NCI-H1105 (cell line): ENCODE measurements around the gene GCM1.

Experiments
- DNase-seq: peaks from one replicate; lab custom pipeline; 2025; lab: John Stamatoyannopoulos, UW

Gene GCM1

GRCh38 chr6:53151676-53152075 lies 3.0 kb upstream of the GCM1 start:
- no peak for DNase-seq

DNA sequence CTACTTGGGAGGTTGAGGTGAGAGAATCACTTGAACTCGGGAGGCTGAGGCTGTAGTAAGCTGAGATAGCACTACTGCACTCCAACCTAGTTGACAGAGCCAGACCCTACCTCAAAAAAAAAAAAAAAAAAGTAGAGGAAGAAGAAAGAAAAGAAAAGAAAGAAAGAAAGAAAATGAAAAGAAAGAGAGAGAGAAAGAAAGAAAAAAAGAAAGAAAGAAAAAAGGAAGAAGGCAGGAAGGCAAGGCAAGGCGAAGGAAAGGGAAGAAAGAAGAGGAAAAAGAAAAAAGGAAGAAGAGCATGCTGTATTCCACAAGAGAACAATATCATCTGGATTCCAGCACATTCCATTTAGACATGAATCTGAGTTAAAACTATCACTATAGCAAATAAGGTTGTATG lies 3.8 kb downstream of the GCM1 start:
- no peak for DNase-seq

DNA sequence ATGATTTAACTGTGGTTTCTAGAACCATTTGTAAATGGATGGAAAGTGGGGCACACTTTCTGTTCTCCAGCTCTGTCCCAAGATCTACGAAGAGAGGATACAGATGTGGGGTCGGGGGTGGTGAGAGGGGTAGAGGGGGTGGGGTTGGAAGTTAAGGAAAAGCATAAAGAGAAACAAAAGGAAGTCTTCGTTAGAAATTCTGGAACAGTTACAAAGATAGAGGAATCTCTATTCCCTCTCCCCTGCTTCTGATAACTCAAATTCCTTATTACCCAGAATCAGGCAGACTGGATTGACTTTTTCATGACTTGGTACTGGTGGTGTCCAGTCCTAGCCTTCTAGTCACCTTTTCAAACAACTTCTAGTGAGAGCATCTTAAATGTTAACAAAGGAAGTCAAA lies 4.9 kb downstream of the GCM1 start:
- no peak for DNase-seq

- DNase-seq = no peak
Measured at GRCh38 chr6:53142810-53143209, 5.8 kb downstream of the GCM1 start.

GRCh38 chr6:53139841-53140413 lies 8.7 kb downstream of the GCM1 start:
- DNase-seq = no peak

DNA sequence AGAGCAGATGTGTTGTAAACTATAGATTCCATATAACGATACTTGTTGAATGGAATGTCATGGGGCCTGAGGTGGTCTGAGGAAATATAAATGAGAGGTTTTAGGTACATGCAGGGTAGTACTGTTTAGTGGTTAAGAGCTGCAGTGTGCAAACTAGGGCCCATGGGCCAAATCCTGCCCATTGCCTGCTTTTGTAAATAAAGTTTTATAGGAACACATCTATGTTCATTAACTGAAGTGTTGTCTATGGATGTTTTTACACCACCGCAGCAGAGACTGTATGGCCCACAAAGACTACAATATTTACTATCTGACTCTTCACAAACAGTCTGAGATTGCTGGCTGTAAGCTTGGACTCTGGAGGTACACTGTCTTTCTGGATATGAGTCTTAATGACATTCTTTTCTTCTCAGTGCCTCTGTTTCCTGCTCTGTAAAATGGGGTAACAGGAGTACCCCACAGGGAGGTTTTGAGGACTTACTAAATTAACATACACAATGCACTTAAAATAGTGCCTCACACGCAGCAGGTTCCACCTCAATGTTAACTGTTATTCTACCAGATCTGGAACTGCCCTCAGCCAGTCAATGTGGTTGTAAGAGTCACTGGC lies 12.5 kb downstream of the GCM1 start:
- DNase-seq = no peak

DNA sequence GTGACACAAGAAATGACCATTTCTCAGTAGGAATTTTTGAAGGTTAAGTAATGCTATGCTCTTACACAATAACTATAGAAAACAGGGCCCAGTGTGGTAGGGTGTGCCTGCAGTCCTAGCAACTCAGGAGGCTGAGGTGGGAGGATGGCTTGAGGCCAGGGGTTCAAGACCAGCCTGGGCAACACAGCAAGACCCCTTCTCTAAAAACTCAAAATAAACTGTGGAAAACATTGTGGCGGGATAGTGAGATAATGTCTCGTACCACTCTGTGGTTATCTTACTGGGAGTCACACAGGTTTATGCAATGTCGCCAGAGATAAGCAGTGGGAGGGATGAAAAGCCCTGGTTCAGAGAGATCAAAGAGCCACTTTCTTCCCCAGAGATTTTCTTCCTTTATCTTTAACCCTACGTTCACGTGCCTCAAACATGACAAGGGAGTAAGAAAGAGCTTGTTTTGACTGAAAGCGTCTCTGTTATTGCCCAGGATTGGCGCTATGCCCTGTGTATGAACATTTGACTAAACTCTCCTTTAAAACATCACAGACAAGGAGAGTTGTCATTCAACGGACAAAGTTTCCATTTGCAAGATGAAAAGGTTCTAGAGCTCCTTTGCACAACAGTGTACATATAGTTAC lies 13.9 kb downstream of the GCM1 start:
- no peak for DNase-seq

DNA sequence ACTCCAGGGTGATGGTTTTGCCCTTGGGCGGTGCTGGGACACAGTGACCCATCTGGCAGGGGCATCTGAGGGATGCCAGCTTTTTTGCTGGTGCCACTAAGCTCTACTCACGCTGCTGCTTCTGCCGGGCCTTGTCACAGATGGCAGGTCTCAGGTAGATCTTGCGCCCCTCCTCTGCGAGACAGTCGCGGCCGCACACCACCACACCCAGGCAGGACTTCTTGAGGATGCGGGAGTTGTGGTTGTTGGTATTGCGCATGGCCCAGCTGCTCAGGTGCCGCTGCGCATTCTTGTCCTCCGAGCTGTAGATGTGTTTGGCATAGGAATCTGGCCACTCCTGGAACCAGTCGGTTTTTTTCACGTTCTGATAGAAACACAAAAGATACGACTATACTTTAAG lies 14.7 kb downstream of the GCM1 start:
- no peak for DNase-seq

GRCh38 chr6:53130569-53131290 lies 17.9 kb downstream of the GCM1 start:
- no peak for DNase-seq

- no peak for DNase-seq
Measured at GRCh38 chr6:53128842-53129241, 19.8 kb downstream of the GCM1 start.

DNA sequence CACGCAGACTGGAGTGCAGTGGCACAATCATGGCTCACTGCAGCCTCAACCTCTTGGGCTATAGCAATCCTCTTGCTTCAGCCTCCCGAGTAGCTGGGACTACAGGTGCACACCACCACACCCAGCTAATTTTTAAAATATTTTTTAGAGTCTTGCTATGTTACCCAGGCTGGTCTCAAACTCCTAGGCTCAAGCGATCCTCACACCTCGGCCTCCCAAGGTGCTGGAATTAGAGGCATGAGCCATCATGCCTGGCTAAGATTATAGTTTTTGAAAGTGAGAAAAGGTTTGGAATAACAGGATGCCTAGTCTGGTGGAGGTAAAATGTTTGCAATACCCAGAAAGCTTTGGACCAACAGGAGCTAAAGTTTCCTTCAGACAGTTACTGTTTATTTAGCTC lies 23.4 kb downstream of the GCM1 start:
- no peak for DNase-seq

- no peak for DNase-seq
Measured at GRCh38 chr6:53124131-53124800, 24.4 kb downstream of the GCM1 start.

GRCh38 chr6:53119772-53120409 lies 28.8 kb downstream of the GCM1 start:
- DNase-seq = no peak

DNA sequence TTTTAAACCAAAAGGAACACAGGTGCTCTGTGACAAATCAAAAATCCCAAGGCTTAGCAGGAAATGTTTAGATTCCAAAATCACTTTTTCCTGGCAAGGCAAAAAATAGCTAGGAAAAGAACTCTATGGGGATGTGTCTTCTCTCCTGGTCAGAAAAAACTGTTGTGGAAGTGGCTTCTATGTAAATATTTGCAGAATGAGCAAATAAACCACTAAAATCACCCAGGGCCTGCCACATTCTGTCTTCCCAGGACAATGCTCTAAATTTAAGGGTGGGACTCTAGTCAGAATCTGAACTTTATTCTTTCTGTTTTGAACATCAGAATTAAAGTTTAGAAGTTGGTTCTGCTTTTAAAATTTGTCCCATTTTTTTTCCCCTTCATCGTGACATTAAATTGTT lies 29.3 kb downstream of the GCM1 start:
- no peak for DNase-seq

DNA sequence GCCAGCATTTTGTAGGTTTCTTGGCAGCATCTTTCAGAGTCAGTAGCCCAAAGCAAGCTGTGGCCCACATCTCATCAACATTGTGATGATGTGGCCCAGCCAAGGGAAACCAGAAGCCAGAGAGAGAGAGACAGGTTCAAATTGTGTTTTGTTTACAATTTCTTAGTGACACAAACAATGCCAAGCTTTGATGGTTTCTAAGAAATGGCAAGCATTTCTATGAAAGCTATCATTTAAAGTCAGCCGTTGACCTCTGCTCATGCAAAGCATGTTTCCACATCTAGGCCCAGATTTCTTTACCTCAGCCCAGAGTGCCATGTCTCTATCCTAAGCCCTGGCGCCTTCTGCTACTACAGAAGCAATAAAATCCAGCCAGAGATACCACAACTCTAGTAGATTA lies 32.9 kb downstream of the GCM1 start:
- DNase-seq = no peak

- DNase-seq = no peak
Measured at GRCh38 chr6:53115113-53115512, 33.5 kb downstream of the GCM1 start.

- DNase-seq = no peak
Measured at GRCh38 chr6:53113742-53114141, 34.9 kb downstream of the GCM1 start.

DNA sequence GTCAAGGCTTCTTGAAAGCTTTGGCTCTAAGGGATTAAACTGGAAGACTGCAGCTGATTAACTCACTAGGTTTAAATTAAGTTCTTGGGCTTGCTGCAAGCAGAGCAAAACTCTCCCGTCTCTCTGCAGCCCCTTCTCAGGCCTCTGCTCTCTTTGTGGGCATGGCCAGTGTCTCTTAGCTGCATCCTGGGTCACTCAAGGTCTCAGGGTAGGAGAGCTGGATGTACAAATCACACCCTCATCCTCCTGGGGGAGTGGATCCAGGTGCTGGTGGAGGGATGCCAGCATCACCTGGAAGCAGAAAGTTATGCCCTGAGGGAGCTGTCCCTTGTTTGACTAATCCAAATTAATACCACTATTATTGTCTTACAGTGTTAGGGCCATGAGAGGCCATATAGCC lies 35.8 kb downstream of the GCM1 start:
- DNase-seq = no peak

- DNase-seq = no peak
Measured at GRCh38 chr6:53112404-53112803, 36.2 kb downstream of the GCM1 start.

GRCh38 chr6:53111865-53112264 lies 36.8 kb downstream of the GCM1 start:
- DNase-seq = no peak

DNA sequence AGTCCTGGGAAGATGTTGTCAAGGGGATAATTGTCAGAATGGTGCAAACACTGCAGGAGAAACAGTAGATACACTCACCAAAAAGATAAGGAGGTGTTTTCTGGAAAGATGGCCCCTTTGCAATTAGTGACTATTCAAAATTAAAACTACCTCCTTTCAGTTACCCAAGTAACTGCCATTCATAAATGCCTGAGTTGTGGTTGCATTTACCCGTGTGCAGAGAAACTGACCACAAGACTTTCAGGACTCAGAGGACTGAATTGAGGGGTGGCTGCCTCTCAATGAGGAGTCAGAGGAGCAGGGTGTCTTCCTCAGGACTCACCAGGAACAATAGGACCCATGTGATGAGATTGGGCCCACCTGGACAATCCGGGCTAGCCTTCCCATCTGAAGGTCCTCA lies 39.0 kb downstream of the GCM1 start:
- no peak for DNase-seq

DNA sequence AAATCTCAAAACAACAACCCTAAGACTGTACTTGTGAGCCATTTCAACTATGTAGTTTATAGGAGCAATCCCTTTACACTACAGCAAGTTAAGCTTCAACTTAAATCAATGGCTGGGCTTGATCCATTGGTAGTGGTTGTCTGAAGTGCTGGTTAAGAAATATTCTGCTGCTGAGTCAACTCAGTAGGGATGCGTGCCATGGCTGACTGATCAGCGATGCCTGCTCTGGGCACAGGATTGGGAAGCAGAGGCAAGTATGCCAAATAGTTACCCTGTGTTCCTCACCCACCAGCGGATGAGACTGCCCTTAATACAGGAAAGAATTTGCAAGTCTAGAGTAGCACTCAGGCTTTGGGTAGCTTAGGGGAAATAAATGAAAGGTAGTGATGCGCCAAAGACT lies 41.5 kb downstream of the GCM1 start:
- DNase-seq = no peak
